H9 (cell line): Measurements from ENCODE around the gene HMMR. TPM values are rescaled to one million over a fixed set of nuclear protein-coding genes. Genes with fewer than 3 reads are reported as not detected.

ENCODE experiments used
- DNase-seq: peaks from one replicate; pipeline ENCODE4 v3.0.0-alpha.2; 2017
- H2AFZ ChIP-seq: one replicate; pipeline ENCODE4 v1.6.1; 2013; ENCODE audit warnings: mild to moderate bottlenecking, low read length, control low read depth, moderate library complexity
- H2AK5ac ChIP-seq: 2 replicates; pipeline ENCODE4 v1.6.1; 2013; ENCODE audit warnings: low read length, control low read depth, mixed read lengths; ENCODE audit not compliant: insufficient read length
- H2BK120ac ChIP-seq: one replicate; pipeline ENCODE4 v1.6.1; 2013; ENCODE audit warnings: low read depth, mild to moderate bottlenecking, low read length, control low read depth, inconsistent platforms; ENCODE audit not compliant: poor library complexity, severe bottlenecking
- H2BK12ac ChIP-seq: 2 replicates; pipeline ENCODE4 v1.6.1; 2013; ENCODE audit warnings: low read length, control low read depth, mixed read lengths, low read depth; ENCODE audit not compliant: insufficient read length
- H2BK15ac ChIP-seq: 2 replicates; pipeline ENCODE4 v1.6.1; 2013; ENCODE audit warnings: low read depth, low read length, control low read depth
- H2BK20ac ChIP-seq: one replicate; pipeline ENCODE4 v1.6.1; 2013; ENCODE audit warnings: low read depth, mild to moderate bottlenecking, low read length, control low read depth, inconsistent platforms; ENCODE audit not compliant: poor library complexity, severe bottlenecking
- H2BK5ac ChIP-seq: 2 replicates; pipeline ENCODE4 v1.6.1; 2013; ENCODE audit warnings: low read length, control low read depth, mixed read lengths; ENCODE audit not compliant: insufficient read length
- H3K14ac ChIP-seq: 2 replicates; pipeline ENCODE4 v1.6.1; 2013; ENCODE audit warnings: low read length, control low read depth; ENCODE audit not compliant: insufficient read depth
- H3K18ac ChIP-seq: 2 replicates; pipeline ENCODE4 v1.6.1; 2013; ENCODE audit warnings: low read depth, mild to moderate bottlenecking, mixed read lengths, low read length, control low read depth; ENCODE audit not compliant: insufficient read length
- H3K23ac ChIP-seq: 2 replicates; pipeline ENCODE4 v1.6.1; 2013; ENCODE audit warnings: low read length, control low read depth, mixed read lengths, low read depth; ENCODE audit not compliant: insufficient read length
- H3K23me2 ChIP-seq: 2 replicates; pipeline ENCODE4 v1.6.1; 2013; ENCODE audit warnings: low read depth, mild to moderate bottlenecking, mixed read lengths, low read length, control low read depth; ENCODE audit not compliant: insufficient read length, poor library complexity, severe bottlenecking
- H3K27ac ChIP-seq: 2 replicates; pipeline ENCODE4 v1.5.1; 2013; ENCODE audit warnings: low read length, control low read depth, mixed read lengths, low read depth; ENCODE audit not compliant: insufficient read length
- H3K27me3 ChIP-seq: 2 replicates; pipeline ENCODE4 v1.6.1; 2013; ENCODE audit warnings: low read length, control low read depth, inconsistent platforms; ENCODE audit not compliant: insufficient read depth
- H3K4ac ChIP-seq: 2 replicates; pipeline ENCODE4 v1.6.1; 2013; ENCODE audit warnings: low read depth, mild to moderate bottlenecking, control low read depth, inconsistent platforms, low read length, moderate library complexity
- H3K4me1 ChIP-seq: 2 replicates; pipeline ENCODE4 v1.6.1; 2013; ENCODE audit warnings: low read length, control low read depth, inconsistent platforms; ENCODE audit not compliant: insufficient read depth
- H3K4me2 ChIP-seq: 2 replicates; pipeline ENCODE4 v1.6.1; 2013; ENCODE audit warnings: low read length, control low read depth, mixed read lengths; ENCODE audit not compliant: insufficient read length, insufficient read depth
- H3K56ac ChIP-seq: 2 replicates; pipeline ENCODE4 v1.6.1; 2013; ENCODE audit warnings: low read depth, mild to moderate bottlenecking, mixed read lengths, low read length, control low read depth; ENCODE audit not compliant: insufficient read length
- H3K79me1 ChIP-seq: 2 replicates; pipeline ENCODE4 v1.6.1; 2013; ENCODE audit warnings: low read depth, mild to moderate bottlenecking, moderate library complexity, low read length, control low read depth, inconsistent platforms; ENCODE audit not compliant: insufficient read depth, poor library complexity, severe bottlenecking
- H3K79me2 ChIP-seq: 2 replicates; pipeline ENCODE4 v1.6.1; 2013; ENCODE audit warnings: low read length, control low read depth, inconsistent platforms; ENCODE audit not compliant: insufficient read depth
- H3K9ac ChIP-seq: 2 replicates; pipeline ENCODE4 v1.6.1; 2013; ENCODE audit warnings: low read length, control low read depth, mixed read lengths; ENCODE audit not compliant: insufficient read length; ENCODE audit errors: extremely low read depth
- H3K9me3 ChIP-seq: one replicate; pipeline ENCODE4 v1.6.1; 2013; ENCODE audit warnings: low read depth, low read length, inconsistent platforms; ENCODE audit not compliant: control insufficient read depth
- H3T11ph ChIP-seq: one replicate; pipeline ENCODE4 v1.6.1; 2013; ENCODE audit warnings: mild to moderate bottlenecking, low read length, control low read depth, inconsistent platforms
- H4K20me1 ChIP-seq: one replicate; pipeline ENCODE4 v1.6.1; 2013; ENCODE audit not compliant: control insufficient read depth, insufficient read length, insufficient read depth
- H4K5ac ChIP-seq: 2 replicates; pipeline ENCODE4 v1.6.1; 2013; ENCODE audit warnings: low read depth, mild to moderate bottlenecking, mixed read lengths, low read length, control low read depth; ENCODE audit not compliant: insufficient read length
- H4K8ac ChIP-seq: replicated peaks from 2 replicates; pipeline ENCODE4 v1.6.1; 2013; ENCODE audit warnings: low read length, control low read depth, mixed read lengths, low read depth; ENCODE audit not compliant: insufficient read length
- H4K91ac ChIP-seq: 2 replicates; pipeline ENCODE4 v1.6.1; 2013; ENCODE audit warnings: low read depth, mild to moderate bottlenecking, moderate library complexity, mixed read lengths, low read length, control low read depth; ENCODE audit not compliant: insufficient read length
- H3K27ac Mint-ChIP-seq, 3 experiments: 2 replicates in 2 of 3; 3 replicates in 1 of 3; pipeline ENCODE4 v1.8.0; 2020 to 2021; ENCODE audit warnings: mixed read lengths in 3 of 3, mild to moderate bottlenecking in 1 of 3, moderate library complexity in 1 of 3
- H3K27me3 Mint-ChIP-seq: 2 replicates; pipeline ENCODE4 v1.8.0; 2021; ENCODE audit warnings: low read depth, mild to moderate bottlenecking, moderate library complexity, mixed read lengths
- H3K36me3 Mint-ChIP-seq, 3 experiments: 2 replicates in 2 of 3; 3 replicates in 1 of 3; pipeline ENCODE4 v1.8.0; 2020 to 2021; ENCODE audit warnings: low read depth in 3 of 3, mixed read lengths in 3 of 3; ENCODE audit not compliant: insufficient read depth in 1 of 3
- H3K4me1 Mint-ChIP-seq, 2 experiments: 2 replicates each; pipeline ENCODE4 v1.8.0; 2020; ENCODE audit warnings: mixed read lengths in 2 of 2
- H3K4me3 Mint-ChIP-seq, 2 experiments: 2 replicates in 1 of 2; 3 replicates in 1 of 2; pipeline ENCODE4 v1.8.0; 2020 to 2021; ENCODE audit warnings: mild to moderate bottlenecking in 2 of 2, mixed read lengths in 2 of 2, moderate library complexity in 1 of 2
- H3K9me3 Mint-ChIP-seq, 2 experiments: 2 replicates in 1 of 2; 3 replicates in 1 of 2; pipeline ENCODE4 v1.8.0; 2020; ENCODE audit warnings: mild to moderate bottlenecking in 2 of 2, mixed read lengths in 2 of 2, moderate library complexity in 1 of 2
- WGBS: extraction: QIAGEN DNeasy Blood & Tissue Kit; methylation state at CpG from one replicate; pipeline ENCODE4 v1.1.7; 2013; ENCODE audit warnings: missing lambda C conversion rate, low lambda C conversion rate, mixed read lengths; ENCODE audit not compliant: insufficient read length; ENCODE audit errors: extremely low coverage; 5-methylcytosine and 5-hydroxymethylcytosine counted together
- total RNA-seq: library from RNA; stranded (reverse); gene quantifications from 2 replicates; pipeline ENCODE4 v1.2.1, GENCODE V29; 2021
- TF ChIP-seq, protein P1 (sequence below): fragments of 200-600 bp; sonication (generic); conservative IDR thresholded peaks from 3 replicates; pipeline ENCODE4 v1.8.0; 2021; ENCODE audit warnings: antibody characterized with exemption, mild to moderate bottlenecking

The HMMR gene
- total RNA-seq, 1 experiment from 2014 or later = 36.2 TPM

DNA sequence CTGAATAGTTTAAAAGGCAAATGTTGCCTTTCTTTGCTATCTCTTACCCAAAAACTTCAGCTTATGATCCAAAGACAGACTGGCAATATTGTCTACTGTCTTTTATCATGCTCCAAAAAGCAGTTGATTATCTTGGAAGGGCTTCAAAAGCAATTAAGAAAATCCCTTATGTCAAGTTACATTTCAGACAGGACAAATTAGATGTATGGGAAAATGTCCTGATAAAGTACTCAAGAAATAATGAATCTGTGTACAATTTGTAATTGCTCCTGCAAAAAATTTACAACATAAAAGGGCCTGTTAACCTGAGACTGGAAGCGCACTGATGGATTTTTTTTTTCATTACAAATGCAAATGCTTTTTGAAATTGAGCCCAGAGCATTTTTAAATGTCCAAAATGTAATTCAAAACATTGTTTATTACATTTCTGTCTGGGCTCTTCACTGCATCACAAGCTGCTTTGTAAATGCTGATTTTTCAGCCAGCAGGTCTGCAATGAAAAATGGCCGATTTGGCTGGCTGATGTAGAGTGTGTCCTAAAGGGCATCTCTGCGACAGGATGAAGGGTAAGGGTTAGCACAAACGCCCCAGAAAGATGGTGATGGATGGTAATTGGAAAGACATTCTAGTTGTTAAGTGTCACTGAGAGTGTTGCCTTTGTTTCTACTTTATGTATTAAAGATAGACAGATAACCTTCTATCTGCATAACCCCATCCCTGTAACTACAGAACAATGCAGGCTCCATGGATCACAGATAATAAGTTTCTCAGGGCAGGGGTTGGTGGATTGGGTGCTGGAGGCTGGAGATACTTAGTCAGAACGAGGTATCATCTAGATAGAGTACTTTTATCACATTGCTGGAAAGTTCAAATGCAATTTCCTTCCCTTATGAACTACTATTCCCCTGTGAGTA is 72.0 kb downstream of the HMMR start:
- H3T11ph ChIP-seq = no peak overlapping the region
- no peak overlapping the region for H2AK5ac ChIP-seq
- H3K14ac ChIP-seq = no peak overlapping the region
- no peak overlapping the region for H3K4me2 ChIP-seq
- peaks cover 13% of the 10 kb centered on the region for H3K4me1 ChIP-seq
- no peak overlapping the region for H4K91ac ChIP-seq
- H3K23ac ChIP-seq = no peak overlapping the region
- Mint-ChIP-seq H3K4me1 (peaks cover 49 to 50% of the 10 kb centered on the region in 2 experiments), H3K27ac (peak overlapping the region in 2 of 3 experiments; percentile 34 to 83; a peak in 4 of 7 replicates), H3K9me3 (peaks cover 0 to 3% of the 10 kb centered on the region in 2 experiments; a peak in 2 of 5 replicates), H3K27me3 (no peaks in the 10 kb centered on the region), H3K4me3 (peak overlapping the region in 1 of 2 experiments; percentile 18; a peak in 1 of 5 replicates), H3K36me3 (peaks cover 0 to 4% (median 0%) of the 10 kb centered on the region in 3 experiments; a peak in 2 of 7 replicates)
- no peak overlapping the region for H4K8ac ChIP-seq
- H3K9me3 ChIP-seq = no peaks in the 10 kb centered on the region
- WGBS = no CpG with 5 or more reads among the region's 5 CpGs
- H4K5ac ChIP-seq = no peak overlapping the region
- H3K79me1 ChIP-seq = no peaks in the 10 kb centered on the region
- no peak overlapping the region for H2BK15ac ChIP-seq
- TF ChIP-seq, protein P1, sequence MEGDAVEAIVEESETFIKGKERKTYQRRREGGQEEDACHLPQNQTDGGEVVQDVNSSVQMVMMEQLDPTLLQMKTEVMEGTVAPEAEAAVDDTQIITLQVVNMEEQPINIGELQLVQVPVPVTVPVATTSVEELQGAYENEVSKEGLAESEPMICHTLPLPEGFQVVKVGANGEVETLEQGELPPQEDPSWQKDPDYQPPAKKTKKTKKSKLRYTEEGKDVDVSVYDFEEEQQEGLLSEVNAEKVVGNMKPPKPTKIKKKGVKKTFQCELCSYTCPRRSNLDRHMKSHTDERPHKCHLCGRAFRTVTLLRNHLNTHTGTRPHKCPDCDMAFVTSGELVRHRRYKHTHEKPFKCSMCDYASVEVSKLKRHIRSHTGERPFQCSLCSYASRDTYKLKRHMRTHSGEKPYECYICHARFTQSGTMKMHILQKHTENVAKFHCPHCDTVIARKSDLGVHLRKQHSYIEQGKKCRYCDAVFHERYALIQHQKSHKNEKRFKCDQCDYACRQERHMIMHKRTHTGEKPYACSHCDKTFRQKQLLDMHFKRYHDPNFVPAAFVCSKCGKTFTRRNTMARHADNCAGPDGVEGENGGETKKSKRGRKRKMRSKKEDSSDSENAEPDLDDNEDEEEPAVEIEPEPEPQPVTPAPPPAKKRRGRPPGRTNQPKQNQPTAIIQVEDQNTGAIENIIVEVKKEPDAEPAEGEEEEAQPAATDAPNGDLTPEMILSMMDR = no peak
- no peak overlapping the region for H3K9ac ChIP-seq
- no peaks in the 10 kb centered on the region for H3K79me2 ChIP-seq
- no peaks in the 10 kb centered on the region for H3K27me3 ChIP-seq
- no peak overlapping the region for H2BK120ac ChIP-seq
- DNase-seq = no peak
- no peak overlapping the region for H2BK20ac ChIP-seq
- H2AFZ ChIP-seq = no peak overlapping the region
- H3K23me2 ChIP-seq = no peaks in the 10 kb centered on the region
- H3K4ac ChIP-seq = no peak overlapping the region
- no peak overlapping the region for H3K56ac ChIP-seq
- H3K27ac ChIP-seq = no peak overlapping the region
- H3K18ac ChIP-seq = no peak overlapping the region
- no peaks in the 10 kb centered on the region for H4K20me1 ChIP-seq
- no peak overlapping the region for H2BK5ac ChIP-seq
- H2BK12ac ChIP-seq = no peak overlapping the region
